ENCODE results near the gene RFX1.

GRCh38 chr19:13926715-13927114, 79.4 kb downstream of the RFX1 start:
- TF ChIP-seq CTCF (IDR thresholded peaks at IDR 0.05; ENCODE audit: low read depth, low read length, poor library complexity, severe bottlenecking) (no peak), EZH2phosphoT487 (IDR thresholded peaks at IDR 0.05; ENCODE audit: borderline replicate concordance, low read length) (no peak)

Measured in DOHH2 (cell line).